A673 (cell line): Measurements from ENCODE around the gene MED27. TPM values are rescaled to one million over a fixed set of nuclear protein-coding genes. Genes with fewer than 3 reads are reported as not detected.
"Not testable (repeated sequence)": the region's sequence is repeated elsewhere in the genome, so short reads cannot be mapped to it uniquely, and the experiment has no call there.

Experiments used
- BruUV-seq: library from RNA; stranded (reverse); fragments of 400-500 nt; replicated peaks from 2 replicates; lab custom pipeline; 2021; lab: Mats Ljungman, UMichigan
- CTCF ChIA-PET: fragments of 300-600 bp; sonication (Branson Sonifier 250); formaldehyde crosslinking; loops from one replicate; lab custom pipeline; 2022; ENCODE audit warnings: antibody characterized with exemption; lab: Charles Lee
- POLR2A ChIA-PET: fragments of 300-600 bp; sonication (Branson Sonifier 250); formaldehyde crosslinking; loops from one replicate; lab custom pipeline; 2022; ENCODE audit warnings: antibody characterized with exemption; ENCODE audit not compliant: low non-redundant PET; lab: Charles Lee
- DNase-seq: peaks from one replicate; pipeline ENCODE4 v3.0.0-alpha.2; 2015; ENCODE audit warnings: low spot score
- H3K27ac ChIP-seq: fragments of 200-600 bp; sonication (generic); 2 replicates; pipeline ENCODE4 v1.5.1; 2016; ENCODE audit warnings: mixed run types, low read depth, mild to moderate bottlenecking, mixed read lengths, antibody characterized with exemption, low read length; ENCODE audit not compliant: poor library complexity, severe bottlenecking
- H3K27me3 ChIP-seq: fragments of 200-600 bp; sonication (generic); replicated peaks from 2 replicates; pipeline ENCODE4 v1.6.1; 2017; ENCODE audit warnings: mixed run types, low read depth, mild to moderate bottlenecking, mixed read lengths, antibody characterized with exemption, low read length; ENCODE audit not compliant: insufficient read depth, poor library complexity
- H3K36me3 ChIP-seq: fragments of 200-600 bp; sonication (generic); 2 replicates; pipeline ENCODE4 v1.6.1; 2016; ENCODE audit warnings: mixed run types, mild to moderate bottlenecking, mixed read lengths, antibody characterized with exemption, low read length; ENCODE audit not compliant: insufficient read depth, poor library complexity, severe bottlenecking
- H3K4me1 ChIP-seq: fragments of 200-600 bp; sonication (generic); 2 replicates; pipeline ENCODE4 v1.6.1; 2017; ENCODE audit warnings: mixed run types, mild to moderate bottlenecking, mixed read lengths, antibody characterized with exemption, low read length; ENCODE audit not compliant: insufficient read depth, poor library complexity, severe bottlenecking
- H3K4me3 ChIP-seq: fragments of 200-600 bp; sonication (generic); 2 replicates; pipeline ENCODE4 v1.5.1; 2016; ENCODE audit warnings: low read depth, mixed run types, mild to moderate bottlenecking, mixed read lengths, low read length; ENCODE audit not compliant: poor library complexity, severe bottlenecking
- H3K9me3 ChIP-seq: fragments of 200-600 bp; sonication (generic); 2 replicates; pipeline ENCODE4 v1.6.1; 2016; ENCODE audit warnings: mixed run types, low read depth, mild to moderate bottlenecking, mixed read lengths, antibody characterized with exemption, low read length; ENCODE audit not compliant: poor library complexity, severe bottlenecking
- EZH2 ChIP-seq: fragments of 200-600 bp; sonication (generic); IDR thresholded peaks from 2 replicates; pipeline ENCODE4 v1.6.1; 2017; ENCODE audit warnings: borderline replicate concordance, low read depth, mild to moderate bottlenecking, mixed read lengths, antibody characterized with exemption, low read length; ENCODE audit not compliant: poor library complexity, severe bottlenecking
- intact Hi-C: fragments of 100-400 bp; cut with micrococcal nuclease; formaldehyde crosslinking; loops from one replicate; pipeline ENCODE4 v1.10.0; 2022; ENCODE audit not compliant: unreplicated experiment
- total RNA-seq: library from RNA; stranded (reverse); gene quantifications from 2 replicates; pipeline ENCODE4 v1.2.3, GENCODE V29; 2021
- TF ChIP-seq, protein P1 (sequence below): fragments of 300-800, 200-600 bp; sonication (generic); conservative IDR thresholded peaks from 2 replicates; pipeline ENCODE4 v1.5.1; 2017; ENCODE audit warnings: low read depth, mild to moderate bottlenecking, antibody characterized with exemption, low read length, moderate library complexity, mixed read lengths

The MED27 gene
- total RNA-seq, 1 experiment from 2014 or later = 45.4 TPM

GRCh38 chr9:132059361-132059760 lies 20.3 kb downstream of the MED27 start:
- H3K4me3 ChIP-seq = no peak overlapping the region

GRCh38 chr9:132058226-132058625 lies 21.4 kb downstream of the MED27 start:
- POLR2A ChIA-PET, DNase-seq, intact Hi-C loops, CTCF ChIA-PET, H3K36me3 ChIP-seq, BruUV-seq, H3K4me3 ChIP-seq, H3K27ac ChIP-seq, H3K9me3 ChIP-seq, H3K4me1 ChIP-seq, H3K27me3 ChIP-seq: not testable (repeated sequence)

More at GRCh38 chr9:132059361-132059760, 20.3 kb downstream of the MED27 start:
- POLR2A ChIA-PET = interaction anchor here (0.7 kb wide), 1 partner anchor 40 kb away, joined by 3 read pairs; no protein-coding TSS in a partner anchor
- intact Hi-C loops = no loop called here
- DNase-seq = no peak
- Histone ChIP-seq H3K27ac (no peak overlapping the region), H3K9me3 (no peaks in the 10 kb centered on the region), H3K4me1 (no peaks in the 10 kb centered on the region), H3K36me3 (no peaks in the 10 kb centered on the region), H3K27me3 (no peaks in the 10 kb centered on the region)
- CTCF ChIA-PET = no interaction called here
- TF ChIP-seq, protein P1, sequence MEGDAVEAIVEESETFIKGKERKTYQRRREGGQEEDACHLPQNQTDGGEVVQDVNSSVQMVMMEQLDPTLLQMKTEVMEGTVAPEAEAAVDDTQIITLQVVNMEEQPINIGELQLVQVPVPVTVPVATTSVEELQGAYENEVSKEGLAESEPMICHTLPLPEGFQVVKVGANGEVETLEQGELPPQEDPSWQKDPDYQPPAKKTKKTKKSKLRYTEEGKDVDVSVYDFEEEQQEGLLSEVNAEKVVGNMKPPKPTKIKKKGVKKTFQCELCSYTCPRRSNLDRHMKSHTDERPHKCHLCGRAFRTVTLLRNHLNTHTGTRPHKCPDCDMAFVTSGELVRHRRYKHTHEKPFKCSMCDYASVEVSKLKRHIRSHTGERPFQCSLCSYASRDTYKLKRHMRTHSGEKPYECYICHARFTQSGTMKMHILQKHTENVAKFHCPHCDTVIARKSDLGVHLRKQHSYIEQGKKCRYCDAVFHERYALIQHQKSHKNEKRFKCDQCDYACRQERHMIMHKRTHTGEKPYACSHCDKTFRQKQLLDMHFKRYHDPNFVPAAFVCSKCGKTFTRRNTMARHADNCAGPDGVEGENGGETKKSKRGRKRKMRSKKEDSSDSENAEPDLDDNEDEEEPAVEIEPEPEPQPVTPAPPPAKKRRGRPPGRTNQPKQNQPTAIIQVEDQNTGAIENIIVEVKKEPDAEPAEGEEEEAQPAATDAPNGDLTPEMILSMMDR = no peak
- no peak for TF ChIP-seq EZH2
- BruUV-seq = no TSS peak

- BruUV-seq = no TSS peak
- Histone ChIP-seq H3K4me1 (no peaks in the 10 kb centered on the region), H3K36me3 (no peaks in the 10 kb centered on the region), H3K27me3 (no peaks in the 10 kb centered on the region), H3K27ac (no peak overlapping the region), H3K4me3 (no peak overlapping the region), H3K9me3 (no peaks in the 10 kb centered on the region)
- TF ChIP-seq EZH2 = no peak
- TF ChIP-seq, protein P1 = no peak
- ChIA-PET POLR2A (no interaction called here), CTCF (no interaction called here)
- intact Hi-C loops = no loop called here
- no peak for DNase-seq
Observed at GRCh38 chr9:132056717-132057560, 22.7 kb downstream of the MED27 start.

DNA sequence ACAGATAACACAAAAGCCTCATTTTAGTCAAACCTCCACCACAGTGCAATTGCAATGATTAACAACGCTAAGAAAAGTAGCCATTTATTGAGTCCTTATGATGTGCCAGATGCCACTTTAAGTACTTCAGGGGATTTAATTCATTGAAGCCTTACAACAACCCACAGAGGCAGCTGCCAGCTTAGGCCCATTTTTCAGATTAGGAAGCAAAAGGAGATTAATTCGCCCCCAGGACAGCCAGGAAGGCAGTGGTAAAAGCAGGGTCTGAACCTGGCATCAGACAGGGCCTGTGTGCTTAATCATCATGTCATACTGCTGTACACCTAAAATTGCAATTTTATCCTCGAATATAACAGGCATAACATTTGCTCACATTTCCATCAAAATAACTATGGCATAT lies 23.9 kb downstream of the MED27 start:
- intact Hi-C loops = no loop called here
- POLR2A ChIA-PET = no interaction called here
- no TSS peak for BruUV-seq
- H3K9me3 ChIP-seq = no peaks in the 10 kb centered on the region
- TF ChIP-seq, protein P1 = no peak
- TF ChIP-seq EZH2 = no peak
- CTCF ChIA-PET = no interaction called here
- no peak overlapping the region for H3K4me3 ChIP-seq
- no peaks in the 10 kb centered on the region for H3K27me3 ChIP-seq
- no peak for DNase-seq
- no peaks in the 10 kb centered on the region for H3K36me3 ChIP-seq
- H3K4me1 ChIP-seq = no peaks in the 10 kb centered on the region
- H3K27ac ChIP-seq = no peak overlapping the region
